ENCODE data around the gene TUBB3. TPM values are rescaled to one million over a fixed set of nuclear protein-coding genes. Genes with fewer than 3 reads are reported as not detected.
A peak's percentile ranks its signal among the peaks of the same experiment; 100 is the strongest.
"Not testable (repeated sequence)": the region's sequence is repeated elsewhere in the genome, so short reads cannot be mapped to it uniquely, and the experiment has no call there.

Gene TUBB3
- total RNA-seq, 1 experiment from 2014 or later = 229 TPM

DNA sequence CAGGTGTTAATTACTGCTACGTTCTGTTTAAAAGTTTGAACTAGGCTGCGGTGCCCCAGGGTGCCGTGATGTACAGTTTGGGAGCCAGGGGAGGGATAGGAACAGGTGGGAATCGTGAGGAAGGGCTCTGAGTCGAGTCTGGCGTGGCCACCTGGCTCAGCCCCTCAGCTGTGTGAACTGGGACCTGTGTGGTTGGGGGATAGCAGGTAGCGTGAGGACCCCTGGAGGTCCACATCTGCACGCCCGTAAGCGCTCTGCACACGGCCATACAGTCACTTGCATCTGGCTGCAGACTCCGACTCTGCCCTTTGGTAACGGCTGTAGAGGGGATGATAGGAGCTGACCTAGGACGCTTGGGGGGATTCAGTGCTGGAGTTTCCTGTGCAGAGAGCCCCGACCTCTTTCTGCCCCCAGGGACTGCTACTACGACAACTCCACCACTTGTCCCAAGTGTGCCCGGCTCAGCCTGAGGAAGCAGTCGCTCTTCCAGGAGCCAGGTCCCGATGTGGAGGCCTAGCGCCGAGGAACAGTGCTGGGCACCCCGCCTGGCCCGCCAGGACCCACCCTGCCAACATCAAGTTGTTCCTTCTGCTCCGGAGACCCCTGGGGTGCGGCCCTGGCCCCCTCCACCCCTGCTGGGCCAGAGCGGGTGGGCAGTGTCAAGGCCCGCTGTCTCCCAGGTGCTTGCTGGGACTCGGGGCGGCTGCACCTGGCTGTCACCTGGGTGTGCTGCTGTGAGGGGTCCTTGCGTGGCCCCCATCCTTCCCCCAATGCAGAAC lies 42.5 kb downstream of the TUBB3 start:
- DNase-seq (ENCODE audit: low read depth) = no peak

DNA sequence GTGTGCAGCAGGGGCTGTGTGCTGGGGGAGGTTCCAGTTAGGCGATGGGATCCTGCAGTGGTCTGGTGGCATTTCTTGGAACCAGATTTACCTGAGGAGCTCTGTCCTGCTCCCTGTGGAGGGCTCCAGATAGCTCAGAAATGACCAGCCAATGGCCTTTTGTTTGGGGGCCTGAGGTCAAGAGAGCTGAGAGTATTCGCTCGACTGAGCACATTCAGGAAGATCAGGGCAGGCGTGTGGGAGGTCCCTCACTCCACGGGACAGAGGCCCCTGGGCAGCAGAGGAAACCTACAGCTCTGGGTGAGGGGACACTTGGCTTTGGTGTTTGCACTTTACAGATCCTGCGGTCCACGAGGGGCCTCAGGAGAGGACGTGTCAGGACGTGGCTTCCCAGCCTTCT lies 43.6 kb downstream of the TUBB3 start:
- DNase-seq (ENCODE audit: low read depth) = no peak

DNA sequence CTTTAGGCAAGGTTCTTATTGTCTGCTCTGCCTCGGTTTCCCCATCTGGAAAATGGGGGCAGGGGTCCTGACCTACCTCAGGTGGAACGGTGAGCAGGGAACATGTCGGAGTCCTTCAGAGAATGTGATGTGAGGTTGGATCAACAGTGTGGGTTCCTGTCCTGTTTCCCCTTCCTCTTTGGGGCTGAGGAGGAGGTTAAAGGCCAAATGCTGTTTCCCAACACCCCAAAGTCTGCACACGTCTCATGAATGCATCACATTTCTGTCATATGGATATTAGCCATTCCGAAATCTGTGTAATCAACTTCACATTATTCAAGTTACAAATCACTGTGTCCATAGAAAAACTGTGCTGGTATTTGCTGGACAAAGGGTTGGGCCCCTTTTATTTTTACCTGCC lies 44.3 kb downstream of the TUBB3 start:
- not testable (repeated sequence) for DNase-seq (ENCODE audit: low read depth)

DNA sequence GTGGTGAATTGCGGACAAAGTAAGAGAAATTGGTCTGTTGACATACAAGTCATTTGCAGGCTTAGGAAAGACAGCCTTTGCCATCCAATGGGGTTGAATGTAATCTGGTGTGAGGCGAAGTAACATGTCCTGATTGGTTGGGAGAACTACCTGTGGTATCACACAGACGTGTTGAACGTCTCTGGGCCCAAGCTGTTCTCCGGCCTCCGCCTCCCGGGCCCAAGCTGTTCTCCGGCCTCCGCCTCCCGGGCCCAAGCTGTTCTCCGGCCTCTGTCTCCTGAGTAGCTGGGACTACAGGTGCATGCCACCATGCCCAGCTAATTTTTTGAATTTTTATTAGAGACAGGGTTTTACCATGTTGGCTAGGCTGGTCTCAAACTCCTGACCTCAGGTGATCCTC lies 44.9 kb downstream of the TUBB3 start:
- DNase-seq (ENCODE audit: low read depth) = not testable (repeated sequence)

DNA sequence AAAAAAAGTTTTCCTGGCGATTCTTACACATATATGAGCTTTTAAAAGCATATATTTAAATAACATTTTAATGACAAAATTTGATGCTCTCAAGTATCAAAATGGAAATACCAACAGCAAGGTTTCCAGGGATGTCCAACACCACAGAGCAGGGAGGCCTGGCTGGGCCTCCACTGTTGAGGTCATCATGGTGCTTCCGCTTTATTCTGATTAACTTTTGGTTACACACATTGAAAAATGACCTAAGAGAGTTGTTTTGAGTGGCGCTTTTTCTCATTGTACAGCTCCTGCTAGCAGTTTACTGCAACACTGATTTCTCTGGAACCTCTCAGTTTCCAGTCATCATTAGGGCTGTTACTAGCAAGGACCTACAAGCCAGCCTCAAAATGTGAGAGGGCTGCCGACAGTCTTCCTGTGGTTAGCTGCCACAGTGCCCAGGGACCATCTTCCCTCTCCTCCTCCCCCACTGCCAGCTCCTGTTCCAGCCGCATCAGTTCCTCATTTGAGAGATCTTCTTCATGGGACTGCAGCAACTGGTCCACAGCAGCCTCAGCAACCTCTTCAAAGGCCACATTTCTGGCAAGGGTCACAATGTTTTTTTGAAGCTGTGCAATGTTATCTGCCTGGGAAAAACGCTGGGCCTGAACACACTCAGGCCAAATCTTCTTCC lies 46.7 kb downstream of the TUBB3 start:
- DNase-seq (ENCODE audit: low read depth) = no peak

DNA sequence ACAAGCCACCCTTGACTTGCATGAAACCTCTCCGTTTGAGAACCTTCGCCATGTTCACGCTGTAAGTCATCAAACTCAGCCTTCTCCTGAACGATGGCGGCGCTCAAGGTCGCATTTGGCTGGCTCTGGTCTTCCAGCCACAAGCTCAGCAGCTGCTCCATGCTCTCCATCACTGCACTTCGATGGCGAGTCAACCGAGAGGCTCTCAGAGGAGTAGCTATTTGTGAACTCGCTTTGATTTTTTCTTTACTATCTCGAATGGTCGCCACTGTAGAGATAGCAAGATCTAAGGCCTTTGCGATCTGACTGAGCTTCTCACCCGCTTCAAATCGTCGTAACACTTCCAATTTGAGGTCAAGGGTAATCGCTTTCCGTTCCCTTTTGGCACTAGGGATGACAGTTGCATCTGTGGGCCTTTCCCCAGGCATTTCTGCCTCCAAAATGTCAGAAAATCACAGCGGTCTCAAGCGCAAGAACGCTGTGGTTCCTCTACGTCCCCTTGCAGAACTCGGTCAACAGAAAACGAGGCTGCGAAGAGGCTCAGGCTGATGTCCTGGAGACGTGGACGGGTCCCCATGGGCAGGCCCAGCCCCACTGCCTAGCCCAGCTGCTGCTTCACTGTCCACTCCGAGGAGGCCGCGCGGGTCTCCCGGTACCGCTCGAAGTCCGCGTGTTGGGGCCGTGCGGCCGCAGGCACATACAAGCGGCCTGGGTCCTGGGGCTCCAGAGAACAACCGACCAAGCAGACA lies 48.5 kb downstream of the TUBB3 start:
- DNase-seq (ENCODE audit: low read depth) = no peak

DNA sequence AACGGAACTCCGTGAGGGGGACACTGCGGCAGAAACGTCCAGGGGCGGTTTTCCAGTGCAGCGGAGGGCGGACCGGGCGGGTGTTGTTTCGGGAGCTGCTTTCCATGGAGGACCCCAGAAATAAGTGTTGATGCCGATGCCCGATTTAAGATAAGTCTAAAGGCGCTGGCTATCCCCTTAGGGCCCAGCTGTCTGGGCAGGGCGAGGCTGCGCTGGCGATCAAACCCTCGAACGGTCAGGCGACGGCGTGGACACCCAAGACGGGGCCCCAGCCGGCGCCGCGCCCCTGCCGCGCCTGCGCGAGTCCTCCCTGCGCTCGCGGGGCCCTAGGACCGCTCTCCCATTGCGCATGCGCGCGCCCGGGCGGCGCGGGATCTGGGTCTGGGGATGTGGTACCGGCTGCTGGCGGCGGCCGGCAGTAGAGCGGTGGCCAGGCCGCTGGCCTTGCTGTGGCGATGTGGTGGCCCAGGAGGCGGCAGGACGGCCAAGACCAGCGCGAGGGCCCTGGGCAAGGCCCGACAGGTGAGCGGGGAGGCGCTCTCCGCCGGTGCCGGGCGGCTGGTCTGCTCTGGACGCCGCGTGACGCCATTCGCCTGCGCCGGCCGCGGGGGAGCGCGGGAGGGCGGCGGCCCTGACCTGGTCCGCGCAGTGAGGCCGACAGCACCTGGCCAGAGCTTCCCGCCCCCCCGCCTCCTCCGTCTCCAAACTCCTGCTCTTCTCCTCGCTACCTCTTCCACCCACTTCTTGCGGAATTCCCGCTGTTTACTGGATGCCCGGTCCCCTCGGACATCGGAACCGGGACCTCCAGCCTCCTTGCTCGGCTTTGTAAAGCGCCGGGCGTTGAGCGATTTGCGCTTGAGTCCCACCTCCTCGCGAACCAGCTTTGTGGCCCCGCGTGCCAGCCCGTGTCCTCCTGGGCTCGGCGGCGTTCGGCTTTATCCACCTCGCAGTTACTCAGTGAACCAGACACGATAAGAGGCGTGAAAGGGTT lies 49.4 kb downstream of the TUBB3 start:
- DNase-seq (ENCODE audit: low read depth) = peak; percentile 89

DNA sequence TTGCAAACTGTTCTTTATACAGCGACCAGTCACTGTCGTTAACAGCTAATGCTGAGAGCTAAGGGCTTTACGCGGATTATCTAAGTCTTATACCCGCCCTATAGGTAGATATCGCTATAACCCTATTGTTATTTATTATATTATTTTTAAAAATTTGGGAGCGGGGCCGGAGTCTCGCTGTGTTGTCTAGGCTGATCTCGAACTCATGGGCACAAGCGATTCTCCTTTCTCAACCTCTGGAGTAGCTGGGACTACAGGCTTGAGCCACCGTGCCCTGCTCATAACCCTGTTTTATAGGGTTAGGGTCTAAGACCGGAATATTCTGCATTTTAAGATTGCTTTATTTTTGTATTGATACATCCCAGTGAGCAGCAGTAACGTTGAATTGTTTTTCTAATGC lies 50.1 kb downstream of the TUBB3 start:
- no peak for DNase-seq (ENCODE audit: low read depth)

DNA sequence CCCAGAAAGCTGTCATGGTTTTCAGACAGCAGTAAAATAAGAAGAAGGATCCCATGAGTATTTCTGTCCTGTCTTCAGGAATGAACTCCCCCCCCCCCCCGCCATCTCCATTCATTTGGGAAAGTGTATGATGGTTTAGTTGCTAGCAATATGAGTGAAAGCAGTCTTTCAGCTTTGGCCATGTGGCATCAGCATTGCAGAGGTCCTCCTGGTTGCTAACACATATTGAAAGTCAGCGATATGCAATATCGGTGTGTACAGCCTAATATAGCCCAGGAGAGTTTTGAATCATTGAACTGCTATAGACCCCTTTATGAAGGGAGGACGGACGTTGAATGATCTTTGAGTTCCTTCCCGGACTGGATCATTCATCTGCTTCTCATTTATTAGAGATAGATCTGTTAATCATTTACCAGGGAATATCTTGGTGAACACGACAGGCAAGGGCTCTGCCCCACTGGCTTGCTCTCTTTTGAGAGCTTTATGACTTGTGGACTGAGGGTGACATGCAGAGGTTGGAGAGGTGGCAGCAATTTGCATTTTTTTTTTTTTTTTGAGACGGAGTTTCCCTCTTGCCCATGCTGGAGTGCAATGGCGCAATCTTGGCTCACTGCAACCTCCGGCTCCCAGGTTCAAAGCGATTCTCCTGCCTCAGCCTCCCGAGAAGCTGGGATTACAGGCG lies 50.7 kb downstream of the TUBB3 start:
- no peak for DNase-seq (ENCODE audit: low read depth)

DNA sequence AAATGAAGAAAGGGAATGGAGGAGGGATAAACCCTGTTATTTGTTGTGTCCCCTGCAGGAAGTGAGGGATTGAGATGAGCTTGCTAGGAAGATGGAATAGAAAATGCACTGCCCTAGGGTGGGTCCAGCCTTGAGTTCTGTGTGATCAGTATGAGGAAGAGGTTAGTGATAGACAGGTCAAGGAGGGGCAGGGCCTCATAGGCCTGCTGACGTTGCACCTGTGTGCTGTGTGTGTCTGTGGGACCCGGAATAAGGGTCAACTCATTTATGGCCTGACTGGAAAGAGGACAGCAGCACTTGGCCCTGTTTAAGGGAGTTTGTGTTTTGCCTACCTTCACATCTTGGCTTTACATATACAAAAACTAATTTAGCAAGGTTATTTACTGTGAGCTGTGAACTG lies 51.7 kb downstream of the TUBB3 start:
- DNase-seq (ENCODE audit: low read depth) = no peak

DNA sequence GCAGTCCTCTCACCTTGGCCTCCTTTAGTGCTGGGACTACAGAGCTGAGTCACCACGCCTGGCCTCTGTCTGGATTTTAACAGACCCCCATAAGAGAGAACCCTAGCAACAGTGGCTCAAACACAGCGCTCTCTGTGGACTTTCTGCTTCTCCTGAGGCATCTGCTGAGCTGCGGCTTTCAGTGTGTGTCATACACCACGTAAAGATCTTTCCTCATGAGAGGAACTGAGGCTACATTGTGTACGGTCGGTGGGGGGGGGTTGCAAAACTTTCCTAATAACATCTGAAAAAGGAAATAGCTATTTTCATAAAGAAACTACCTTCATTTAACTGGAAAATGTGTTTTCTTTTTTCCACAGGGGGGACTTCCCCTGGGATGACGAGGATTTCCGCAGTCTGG lies 58.3 kb downstream of the TUBB3 start:
- DNase-seq (ENCODE audit: low read depth) = peak; percentile 48

DNA sequence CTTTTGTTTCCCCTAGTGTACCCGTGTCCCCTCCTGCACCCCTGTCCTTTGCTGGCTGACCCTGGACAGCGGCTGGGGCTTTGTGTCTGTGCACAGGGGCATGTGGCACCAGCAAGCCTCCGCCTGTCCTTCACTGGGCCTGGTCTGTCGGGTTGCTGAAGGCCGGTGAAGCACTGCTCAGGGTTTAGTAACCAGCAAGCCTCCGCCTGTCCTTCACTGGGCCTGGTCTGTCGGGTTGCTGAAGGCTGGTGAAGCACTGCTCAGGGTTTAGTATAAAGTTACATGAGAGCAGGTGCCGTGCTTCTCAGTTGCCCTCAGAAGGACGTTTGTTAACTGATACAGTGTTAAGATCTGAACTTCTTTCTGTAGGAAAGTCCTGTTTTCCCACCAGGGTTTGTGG lies 59.2 kb downstream of the TUBB3 start:
- no peak for DNase-seq (ENCODE audit: low read depth)

DNA sequence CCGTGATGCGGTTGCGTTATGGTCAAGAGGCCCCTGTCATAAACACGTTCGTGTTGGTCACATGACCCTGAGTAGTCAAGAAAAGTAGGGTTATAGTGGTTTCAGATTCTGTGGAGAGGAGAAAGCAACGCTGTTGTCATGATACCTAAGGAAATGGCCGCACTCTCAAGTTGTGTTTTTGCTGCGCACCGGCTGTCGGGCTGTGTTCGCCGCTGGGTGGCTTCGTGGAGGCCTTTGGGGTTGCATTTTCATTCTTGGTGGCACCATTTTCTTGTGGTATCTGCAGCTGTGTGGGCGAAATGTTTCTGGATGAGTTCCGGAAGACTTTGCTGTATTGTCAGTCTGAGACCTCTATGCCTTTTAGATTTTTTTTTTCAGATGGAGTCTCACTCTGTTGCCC lies 60.4 kb downstream of the TUBB3 start:
- DNase-seq (ENCODE audit: low read depth) = no peak

DNA sequence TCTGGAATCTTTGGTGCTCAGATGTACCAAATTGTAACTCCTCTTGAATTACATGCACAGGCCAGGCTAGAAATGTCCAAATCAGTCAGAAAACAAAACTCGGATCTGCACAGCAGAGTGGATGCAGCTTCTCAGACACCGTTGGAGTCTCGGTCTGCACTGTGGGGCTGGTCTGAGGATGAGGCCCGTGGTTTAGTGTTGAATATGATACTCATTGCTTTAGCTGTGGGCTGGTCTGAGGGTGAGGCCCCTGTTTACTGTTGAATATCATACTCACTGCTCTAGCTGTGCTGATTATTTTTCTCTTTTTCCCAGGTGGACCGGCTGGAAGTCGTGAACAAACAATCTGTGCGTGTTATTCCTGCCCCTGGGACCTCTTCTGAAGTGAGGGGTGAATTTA lies 61.1 kb downstream of the TUBB3 start:
- DNase-seq (ENCODE audit: low read depth) = no peak

DNA sequence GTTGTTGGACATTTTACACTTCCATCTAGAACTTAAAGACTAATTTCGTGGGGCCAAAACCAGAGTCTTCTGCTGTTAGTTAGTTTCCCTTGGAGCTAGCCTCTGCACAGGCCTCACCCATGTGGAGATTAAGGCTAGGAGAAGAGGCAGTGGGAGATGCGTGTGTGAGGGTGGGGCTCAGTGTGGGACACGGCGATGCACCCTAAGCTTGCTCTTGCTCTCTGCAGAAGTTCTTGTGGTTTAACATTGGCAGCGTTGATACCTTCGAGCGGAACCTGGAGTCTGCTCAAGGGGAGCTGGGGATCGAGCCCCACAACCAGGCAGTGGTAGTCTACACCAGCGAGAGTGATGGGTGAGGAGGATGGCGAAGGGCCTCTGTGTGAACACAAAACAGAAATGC lies 62.1 kb downstream of the TUBB3 start:
- DNase-seq (ENCODE audit: low read depth) = no peak

Other genes starting within 250 kb of the TUBB3 start
- gene CDK10, start 236.7 kb upstream of the TUBB3 start, total RNA-seq (2014; rRNA removed; shearing (Covaris generic)) = 24.5 and 29.0 TPM in 2 replicates
- 9.5 and 15.1 TPM in 2 replicates for gene SPATA2L, start 221.6 kb upstream of the TUBB3 start, total RNA-seq (2014; rRNA removed; shearing (Covaris generic))
- gene VPS9D1, start 202.4 kb upstream of the TUBB3 start, total RNA-seq (2014; rRNA removed; shearing (Covaris generic)) = 2.8 and 3.5 TPM in 2 replicates
- 6.8 and 11.4 TPM in 2 replicates for gene ZNF276, start 201.8 kb upstream of the TUBB3 start, total RNA-seq (2014; rRNA removed; shearing (Covaris generic))
- gene FANCA, start 106.7 kb upstream of the TUBB3 start, total RNA-seq (2014; rRNA removed; shearing (Covaris generic)) = 28.2 and 33.5 TPM in 2 replicates
- 1.8 and 3.3 TPM in 2 replicates for gene SPIRE2, start 94.9 kb upstream of the TUBB3 start, total RNA-seq (2014; rRNA removed; shearing (Covaris generic))
- 72.9 and 93.7 TPM in 2 replicates for gene TCF25, start 49.8 kb upstream of the TUBB3 start, total RNA-seq (2014; rRNA removed; shearing (Covaris generic))
- 2.0 and 2.8 TPM in 2 replicates for gene MC1R, start 4.5 kb upstream of the TUBB3 start, total RNA-seq (2014; rRNA removed; shearing (Covaris generic))
- 97.2 and 143 TPM in 2 replicates for gene DEF8, start 25.4 kb downstream of the TUBB3 start, total RNA-seq (2014; rRNA removed; shearing (Covaris generic))
- 7.7 TPM in 2 replicates for gene DBNDD1, start 96.1 kb downstream of the TUBB3 start, total RNA-seq (2014; rRNA removed; shearing (Covaris generic))
- gene PRDM7, start 154.0 kb downstream of the TUBB3 start, total RNA-seq (2014; rRNA removed; shearing (Covaris generic)) = not detected in 2 replicates